Naive B cell (primary cell): ENCODE data around the gene BCL2L1. TPM values are rescaled to one million over a fixed set of nuclear protein-coding genes. Genes with fewer than 3 reads are reported as not detected.

Experiments used
- ATAC-seq, 2 donors: fragments of 150-1000 bp; cut with Tn5 transposase; 2 replicates each; pipeline ENCODE4 v1.10.0; 2021; ENCODE audit warnings: low read depth in 2 of 2, mild to moderate bottlenecking in 2 of 2, moderate library complexity in 2 of 2
- DNase-seq: peaks from one replicate; pipeline ENCODE4 v3.0.0; 2022
- H3K27ac Mint-ChIP-seq, 6 donors: one replicate each; pipeline ENCODE4 v1.8.0; 2020 to 2022; ENCODE audit warnings: mild to moderate bottlenecking in 6 of 6, mixed read lengths in 6 of 6, moderate library complexity in 5 of 6, inconsistent platforms in 2 of 6
- H3K27me3 Mint-ChIP-seq, 3 donors: one replicate each; pipeline ENCODE4 v1.8.0; 2021 to 2022; ENCODE audit warnings: mixed read lengths in 3 of 3, mild to moderate bottlenecking in 1 of 3
- H3K36me3 Mint-ChIP-seq, 2 donors: one replicate each; pipeline ENCODE4 v1.8.0; 2020 to 2022; ENCODE audit warnings: mixed read lengths in 2 of 2, inconsistent platforms in 1 of 2, mild to moderate bottlenecking in 1 of 2
- H3K4me1 Mint-ChIP-seq, 3 donors: one replicate each; pipeline ENCODE4 v1.8.0; 2020 to 2022; ENCODE audit warnings: mixed read lengths in 3 of 3, inconsistent platforms in 1 of 3, mild to moderate bottlenecking in 1 of 3, moderate library complexity in 1 of 3
- H3K4me3 Mint-ChIP-seq, 8 donors: one replicate each; pipeline ENCODE4 v1.8.0; 2020 to 2022; ENCODE audit warnings: mild to moderate bottlenecking in 8 of 8, mixed read lengths in 8 of 8, moderate library complexity in 8 of 8, inconsistent platforms in 2 of 8
- H3K9me3 Mint-ChIP-seq, 7 donors: one replicate each; pipeline ENCODE4 v1.8.0; 2020 to 2022; ENCODE audit warnings: mixed read lengths in 7 of 7, mild to moderate bottlenecking in 5 of 7, inconsistent platforms in 2 of 7, moderate library complexity in 1 of 7
- polyA plus RNA-seq, 6 donors: library from polyadenylated mRNA; unstranded; fragments of 300-500 nt; fragmentation: Illumina TruSeq; gene quantifications; one replicate each; pipeline ENCODE4 v1.2.3, GENCODE V29; 2021; ENCODE audit warnings: low read depth in 6 of 6

BCL2L1 gene
- polyA plus RNA-seq, 6 donors from 2014 or later, result 6.2 to 13.0 (median 8.9) TPM

GRCh38 chr20:31719644-31720485 lies 2.8 kb downstream of the BCL2L1 start:
- no peak for ATAC-seq
- H3K27me3 Mint-ChIP-seq, result no peaks in the 10 kb centered on the region
- H3K4me3 Mint-ChIP-seq, result peak overlapping the region; percentile 6 to 97 (median 80)
- DNase-seq, result no peak
- H3K4me1 Mint-ChIP-seq, result peaks cover 62 to 77% (median 69%) of the 10 kb centered on the region in 3 donors
- H3K9me3 Mint-ChIP-seq, result no peaks in the 10 kb centered on the region
- peak overlapping the region in 3 of 6 donors; percentile 66 to 91 (median 77) for H3K27ac Mint-ChIP-seq
- H3K36me3 Mint-ChIP-seq, result peaks cover 5 to 7% of the 10 kb centered on the region in 2 donors

GRCh38 chr20:31718952-31719643 lies 3.6 kb downstream of the BCL2L1 start:
- Mint-ChIP-seq H3K9me3 (no peaks in the 10 kb centered on the region), H3K36me3 (peaks cover 5 to 7% of the 10 kb centered on the region in 2 donors), H3K27me3 (no peaks in the 10 kb centered on the region), H3K27ac (peak overlapping the region in 2 of 6 donors; percentile 5 to 66), H3K4me3 (peak overlapping the region in 7 of 8 donors; percentile 4 to 87 (median 34)), H3K4me1 (peaks cover 62 to 80% (median 68%) of the 10 kb centered on the region in 3 donors)
- no peak for DNase-seq
- no peak for ATAC-seq

- Mint-ChIP-seq H3K4me3 (peak overlapping the region in 7 of 8 donors; percentile 15 to 79 (median 54)), H3K4me1 (peaks cover 61 to 87% (median 69%) of the 10 kb centered on the region in 3 donors), H3K36me3 (peaks cover 5 to 15% of the 10 kb centered on the region in 2 donors), H3K27me3 (no peaks in the 10 kb centered on the region), H3K27ac (peak overlapping the region in 4 of 6 donors; percentile 47 to 74 (median 63)), H3K9me3 (no peaks in the 10 kb centered on the region)
- DNase-seq (peak; percentile 31), ATAC-seq (peak; percentile 57 to 64)
Observed at GRCh38 chr20:31717478-31718201, 5.0 kb downstream of the BCL2L1 start.

- Mint-ChIP-seq H3K27ac (peak overlapping the region in 4 of 6 donors; percentile 37 to 79 (median 60)), H3K27me3 (no peaks in the 10 kb centered on the region), H3K9me3 (no peaks in the 10 kb centered on the region), H3K4me3 (peak overlapping the region in 3 of 8 donors; percentile 1 to 52 (median 41)), H3K4me1 (peaks cover 61 to 85% (median 65%) of the 10 kb centered on the region in 3 donors), H3K36me3 (peaks cover 5 to 16% of the 10 kb centered on the region in 2 donors)
- no peak for ATAC-seq
- no peak for DNase-seq
Observed at GRCh38 chr20:31716818-31717477, 5.7 kb downstream of the BCL2L1 start.

GRCh38 chr20:31716351-31716750 lies 6.3 kb downstream of the BCL2L1 start:
- no peak for DNase-seq
- Mint-ChIP-seq H3K27me3 (no peaks in the 10 kb centered on the region), H3K4me3 (no peak overlapping the region), H3K9me3 (no peaks in the 10 kb centered on the region), H3K36me3 (peaks cover 5 to 16% of the 10 kb centered on the region in 2 donors), H3K27ac (peak overlapping the region in 1 of 6 donors; percentile 65), H3K4me1 (peaks cover 55 to 79% (median 60%) of the 10 kb centered on the region in 3 donors)
- no peak for ATAC-seq

GRCh38 chr20:31715766-31716165 lies 6.9 kb downstream of the BCL2L1 start:
- DNase-seq (no peak), ATAC-seq (no peak)
- Mint-ChIP-seq H3K27me3 (no peaks in the 10 kb centered on the region), H3K4me1 (peaks cover 54 to 78% (median 57%) of the 10 kb centered on the region in 3 donors), H3K36me3 (peaks cover 5 to 16% of the 10 kb centered on the region in 2 donors), H3K27ac (peak overlapping the region in 3 of 6 donors; percentile 46 to 69 (median 65)), H3K4me3 (no peak overlapping the region), H3K9me3 (no peaks in the 10 kb centered on the region)

- Mint-ChIP-seq H3K4me1 (peaks cover 38 to 68% (median 45%) of the 10 kb centered on the region in 3 donors), H3K9me3 (no peaks in the 10 kb centered on the region), H3K27ac (peak overlapping the region in 3 of 6 donors; percentile 14 to 62 (median 47)), H3K4me3 (no peak overlapping the region), H3K27me3 (no peaks in the 10 kb centered on the region), H3K36me3 (peaks cover 0 to 16% of the 10 kb centered on the region in 2 donors)
- no peak for ATAC-seq
- no peak for DNase-seq
Observed at GRCh38 chr20:31713312-31714273, 9.1 kb downstream of the BCL2L1 start.

GRCh38 chr20:31712564-31713311 lies 9.9 kb downstream of the BCL2L1 start:
- no peak for DNase-seq
- Mint-ChIP-seq H3K4me3 (no peak overlapping the region), H3K36me3 (peaks cover 0 to 16% of the 10 kb centered on the region in 2 donors), H3K4me1 (peaks cover 33 to 68% (median 44%) of the 10 kb centered on the region in 3 donors), H3K27ac (peak overlapping the region in 3 of 6 donors; percentile 15 to 60 (median 24)), H3K9me3 (no peaks in the 10 kb centered on the region), H3K27me3 (no peaks in the 10 kb centered on the region)
- no peak for ATAC-seq

- no peak overlapping the region for H3K27ac Mint-ChIP-seq
- H3K9me3 Mint-ChIP-seq, result no peaks in the 10 kb centered on the region
- no peak for ATAC-seq
- no peak overlapping the region for H3K4me3 Mint-ChIP-seq
- H3K36me3 Mint-ChIP-seq, result peaks cover 0 to 16% of the 10 kb centered on the region in 2 donors
- no peak for DNase-seq
- peaks cover 29 to 62% (median 41%) of the 10 kb centered on the region in 3 donors for H3K4me1 Mint-ChIP-seq
- no peaks in the 10 kb centered on the region for H3K27me3 Mint-ChIP-seq
Observed at GRCh38 chr20:31712112-31712553, 10.5 kb downstream of the BCL2L1 start.

GRCh38 chr20:31711179-31712111 lies 11.2 kb downstream of the BCL2L1 start:
- peaks cover 27 to 61% (median 34%) of the 10 kb centered on the region in 3 donors for H3K4me1 Mint-ChIP-seq
- no peak overlapping the region for H3K4me3 Mint-ChIP-seq
- H3K36me3 Mint-ChIP-seq, result peaks cover 4 to 16% of the 10 kb centered on the region in 2 donors
- DNase-seq, result no peak
- H3K27ac Mint-ChIP-seq, result peak overlapping the region in 2 of 6 donors; percentile 12 to 22
- no peaks in the 10 kb centered on the region for H3K9me3 Mint-ChIP-seq
- H3K27me3 Mint-ChIP-seq, result no peaks in the 10 kb centered on the region
- ATAC-seq, result no peak
